ENCODE results near the gene GMPS. TPM values are rescaled to one million over a fixed set of nuclear protein-coding genes. Genes with fewer than 3 reads are reported as not detected.

The GMPS gene
- total RNA-seq, 1 experiment from 2014 or later, result 137 TPM

GRCh38 chr3:155984791-155985417, 114.5 kb downstream of the GMPS start:
- Histone ChIP-seq H3K4me1 (ENCODE audit: control insufficient read depth, insufficient read depth, low read length) (no peaks in the 10 kb centered on the region), H3K4me3 (ENCODE audit: low read depth in 2 of 2, low read length in 2 of 2) (no peak overlapping the region), H3K27ac (ENCODE audit: low read length) (no peak overlapping the region), H3K9me3 (ENCODE audit: control insufficient read depth, insufficient read depth, low read depth, low read length) (no peaks in the 10 kb centered on the region), H3K36me3 (ENCODE audit: control insufficient read depth, insufficient read depth, low read length) (no peaks in the 10 kb centered on the region), H3K27me3 (ENCODE audit: control insufficient read depth, insufficient read depth, low read length) (peaks cover 9% of the 10 kb centered on the region; the same call in 1 of the 2 replicates)
- POLR2A ChIA-PET, result no interaction called here
- CTCF ChIA-PET, result no interaction called here
- no TSS peak for BruUV-seq (replicated peaks)
- DNase-seq (ENCODE audit: low read depth, low spot score) (no peak), ATAC-seq (no peak)
- in situ Hi-C loops (cut with HindIII; ENCODE audit: low pct_unique_long_range_greater_than_20kb, low sequenced_read_pairs) (no loop called here), intact Hi-C loops (cut with micrococcal nuclease; ENCODE audit: unreplicated experiment) (no loop called here)
- no peak for TF ChIP-seq REST (IDR thresholded peaks at IDR 0.05; ENCODE audit: insufficient read depth in 1 of 2, low read depth in 2 of 2, low read length in 1 of 2)
- no peak for TF ChIP-seq TCF7L2 (IDR thresholded peaks at IDR 0.05; ENCODE audit: low read depth, low read length)
- no peak for TF ChIP-seq SIN3A (IDR thresholded peaks at IDR 0.05; ENCODE audit: borderline replicate concordance, insufficient read depth, low read depth, low read length)
- no peak for TF ChIP-seq CTCF (IDR thresholded peaks at IDR 0.05)
- no peak for TF ChIP-seq POLR2AphosphoS5 (IDR thresholded peaks at IDR 0.05; ENCODE audit: low read depth, low read length)

DNA sequence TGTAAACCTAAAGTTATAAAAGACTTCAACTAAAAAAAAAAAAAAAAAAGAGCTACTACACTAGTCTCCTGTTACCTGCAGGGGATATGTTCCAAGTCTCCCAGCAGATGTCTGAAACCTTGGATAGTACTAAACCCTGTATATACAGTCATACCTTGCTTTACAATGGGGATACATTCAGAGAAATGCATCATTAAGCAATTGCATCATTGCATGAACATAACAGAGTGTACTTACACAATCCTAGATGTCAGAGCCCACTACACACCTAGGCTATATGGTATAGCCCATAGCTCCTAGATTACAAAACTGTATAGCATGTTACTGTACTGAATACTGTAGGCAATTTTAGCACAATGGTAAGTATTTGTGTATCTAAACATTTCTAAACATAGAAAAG, 119.1 kb downstream of the GMPS start:
- no peak for DNase-seq (ENCODE audit: low read depth, low spot score)
- Histone ChIP-seq H3K4me1 (ENCODE audit: control insufficient read depth, insufficient read depth, low read length) (no peaks in the 10 kb centered on the region), H3K27ac (ENCODE audit: low read length) (no peak overlapping the region), H3K4me3 (ENCODE audit: low read depth in 2 of 2, low read length in 2 of 2) (no peak overlapping the region), H3K36me3 (ENCODE audit: control insufficient read depth, insufficient read depth, low read length) (no peaks in the 10 kb centered on the region), H3K9me3 (ENCODE audit: control insufficient read depth, insufficient read depth, low read depth, low read length) (no peaks in the 10 kb centered on the region), H3K27me3 (ENCODE audit: control insufficient read depth, insufficient read depth, low read length) (peaks cover 5% of the 10 kb centered on the region; the same call in 1 of the 2 replicates)
- intact Hi-C loops (cut with micrococcal nuclease; ENCODE audit: unreplicated experiment), result no loop called here
- ChIA-PET CTCF (no interaction called here), POLR2A (no interaction called here)
- BruUV-seq (replicated peaks), result no TSS peak
- TF ChIP-seq POLR2AphosphoS5 (IDR thresholded peaks at IDR 0.05; ENCODE audit: low read depth, low read length), result no peak
- TF ChIP-seq CTCF (IDR thresholded peaks at IDR 0.05), result no peak
- TF ChIP-seq REST (IDR thresholded peaks at IDR 0.05; ENCODE audit: insufficient read depth in 1 of 2, low read depth in 2 of 2, low read length in 1 of 2), result no peak
- no peak for TF ChIP-seq SIN3A (IDR thresholded peaks at IDR 0.05; ENCODE audit: borderline replicate concordance, insufficient read depth, low read depth, low read length)
- no peak for TF ChIP-seq TCF7L2 (IDR thresholded peaks at IDR 0.05; ENCODE audit: low read depth, low read length)
- in situ Hi-C loops (cut with HindIII; ENCODE audit: low pct_unique_long_range_greater_than_20kb, low sequenced_read_pairs), result no loop called here
- no peak for ATAC-seq

Measured in Panc1 (cell line).